Stimulated activated CD8-positive, alpha-beta memory T cell treated with anti-CD3 and anti-CD28 coated beads, Interleukin-4, amount 100 ng/mL, for 1 hour (primary cell): ENCODE data around the gene DNPH1.
A peak's percentile ranks its signal among the peaks of the same experiment; 100 is the strongest.

Source experiments
- DNase-seq, 2 donors: peaks; one replicate each; pipeline ENCODE4 v3.0.0-alpha.2; 2020; ENCODE audit warnings: low read depth in 2 of 2, low spot score in 1 of 2

Gene DNPH1

GRCh38 chr6:43183441-43183840, 45.8 kb downstream of the DNPH1 start:
- DNase-seq: no peak

DNA sequence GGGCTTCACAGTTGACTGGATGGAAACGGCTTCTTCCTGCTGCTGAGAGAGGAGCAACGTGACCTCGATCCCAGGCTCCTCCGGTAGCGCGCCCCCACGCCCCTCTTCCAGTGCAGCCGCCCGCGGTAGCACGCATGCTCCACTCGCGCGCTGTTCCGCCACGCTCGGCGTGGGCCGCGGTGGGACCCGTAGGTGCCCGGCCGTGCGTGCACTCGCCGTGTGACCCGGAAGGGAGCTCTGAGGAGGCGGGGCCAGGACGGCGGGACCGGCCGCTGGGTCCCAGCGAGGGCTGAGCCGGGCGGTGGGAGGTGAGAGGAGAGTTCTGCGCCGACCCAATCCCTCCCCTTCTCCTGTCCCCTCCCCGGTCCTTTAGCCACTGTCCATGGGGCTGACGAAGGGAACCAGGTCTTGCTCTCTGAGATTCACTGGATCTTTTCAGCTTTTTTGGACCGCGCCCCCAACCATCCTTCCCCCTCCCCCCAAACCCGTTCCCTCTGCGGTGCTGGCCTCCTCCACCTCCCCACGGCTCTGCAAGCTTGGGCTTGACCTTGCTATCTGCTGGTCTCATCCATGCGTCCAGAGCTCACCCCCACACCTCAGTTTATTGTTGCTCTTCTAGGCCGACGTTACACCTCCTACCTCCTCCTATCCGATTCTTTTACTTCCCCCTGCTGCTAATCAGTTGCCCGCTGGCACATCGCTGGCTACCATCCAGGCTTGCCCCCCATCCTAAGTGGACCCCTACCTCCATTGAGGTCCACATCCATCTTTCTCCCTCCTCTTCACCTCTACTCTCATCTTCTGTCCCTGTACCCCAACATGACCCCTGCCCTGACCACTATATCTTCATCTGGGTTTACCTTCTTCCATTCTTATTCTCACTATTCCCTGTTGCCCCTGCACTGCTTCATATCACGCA, 47.1 kb downstream of the DNPH1 start, which contains the start of gene CUL9:
Gene CUL9, plus strand, starts transcription at position 255 of the 919 bp plus-strand sequence. CDS start 2,115 bp downstream, outside the sequence.
- DNase-seq: peak; percentile 34 to 64

GRCh38 chr6:43181621-43181941, 47.7 kb downstream of the DNPH1 start:
- no peak for DNase-seq

DNA sequence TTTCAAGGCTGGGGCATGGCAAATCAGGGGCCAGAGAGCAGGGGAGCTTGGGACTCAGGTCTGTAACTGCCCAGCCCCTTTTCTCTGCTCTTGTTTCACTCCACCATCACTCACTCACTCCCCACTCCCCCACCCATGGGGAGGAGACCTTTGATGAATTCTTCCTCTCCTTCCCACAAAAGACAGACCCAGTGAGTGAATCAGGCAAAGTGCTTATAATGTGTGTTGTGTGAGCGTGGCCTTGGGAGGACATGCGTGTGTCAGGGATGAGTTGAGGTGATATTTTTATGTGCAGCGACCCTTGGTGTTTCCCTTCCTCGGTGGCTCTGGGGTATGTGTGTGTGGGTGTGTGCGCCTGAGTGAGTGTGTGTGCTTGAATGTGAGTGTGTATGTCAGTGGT, 48.3 kb downstream of the DNPH1 start:
- no peak for DNase-seq

DNA sequence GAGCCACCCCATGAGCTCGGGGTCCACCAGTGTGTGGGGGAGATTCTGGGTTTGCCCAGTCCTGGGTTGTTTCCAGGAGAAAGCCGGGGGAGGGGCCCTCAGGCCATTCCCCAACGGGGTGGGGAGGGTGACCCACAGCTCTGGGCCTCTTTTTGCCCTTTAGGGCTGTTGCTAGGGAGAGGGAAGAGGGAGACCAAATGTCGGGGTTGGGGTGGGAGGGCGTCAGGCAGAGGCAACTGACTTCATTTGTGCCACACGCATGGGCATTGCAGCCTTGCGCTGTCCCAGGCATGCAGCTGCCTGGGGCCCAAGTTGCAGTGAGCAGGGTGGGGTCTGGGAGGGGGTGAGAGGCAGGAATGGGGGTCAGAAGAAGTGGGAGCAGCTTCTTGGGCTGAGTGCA, 49.2 kb downstream of the DNPH1 start:
- DNase-seq: no peak

- no peak for DNase-seq
Observed at GRCh38 chr6:43178951-43179830, 50.1 kb downstream of the DNPH1 start.

- DNase-seq: no peak
Observed at GRCh38 chr6:43178150-43178549, 51.1 kb downstream of the DNPH1 start.

GRCh38 chr6:43176423-43176786, 52.9 kb downstream of the DNPH1 start:
- DNase-seq: no peak

- DNase-seq: no peak
Observed at GRCh38 chr6:43175676-43176422, 53.4 kb downstream of the DNPH1 start.
